GM21423 (cell line): ENCODE results near the gene KIAA0825.
"Not testable (repeated sequence)": the region's sequence is repeated elsewhere in the genome, so short reads cannot be mapped to it uniquely, and the experiment has no call there.

Source experiments
- ATAC-seq: cut with Tn5 transposase; IDR thresholded peaks from one replicate; pipeline ENCODE4 v1.9.1; 2021; ENCODE audit warnings: mild to moderate bottlenecking, moderate library complexity; ENCODE audit not compliant: unreplicated experiment

Gene KIAA0825

DNA sequence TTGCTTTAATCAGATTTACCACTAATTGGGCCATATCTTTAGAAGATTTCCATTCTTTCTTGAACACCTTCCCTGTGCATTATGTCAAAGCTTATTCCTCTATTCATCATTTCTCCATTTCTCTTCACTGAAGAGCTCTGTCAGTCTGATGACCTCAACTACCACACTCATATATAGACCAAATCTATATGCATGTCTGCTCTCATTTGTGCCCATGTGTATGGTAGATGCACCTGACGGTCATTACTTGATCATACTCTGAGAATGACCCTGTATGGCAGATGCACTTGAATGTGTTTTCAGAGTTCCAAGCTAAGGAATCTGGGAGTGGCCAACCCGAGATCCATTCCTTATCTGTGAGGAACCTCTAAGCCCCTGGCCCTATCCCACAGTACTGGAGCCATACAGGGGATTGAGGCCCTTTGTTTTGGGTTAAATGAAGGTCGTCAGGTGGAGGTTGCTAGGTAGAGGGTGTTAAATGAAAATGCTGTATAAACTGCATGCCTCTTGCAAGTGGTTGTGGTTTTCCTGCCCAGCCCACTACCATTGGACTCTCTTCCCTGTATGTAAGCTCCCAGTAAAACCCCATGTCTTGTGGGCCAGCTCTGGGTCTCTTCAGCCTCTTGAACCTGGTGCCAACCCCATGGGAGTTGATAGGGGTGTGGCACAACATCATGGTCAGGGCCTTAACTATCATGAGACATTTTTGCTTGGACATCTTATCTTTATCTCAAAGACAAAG, 229.5 kb downstream of the KIAA0825 start:
- no peak for ATAC-seq

DNA sequence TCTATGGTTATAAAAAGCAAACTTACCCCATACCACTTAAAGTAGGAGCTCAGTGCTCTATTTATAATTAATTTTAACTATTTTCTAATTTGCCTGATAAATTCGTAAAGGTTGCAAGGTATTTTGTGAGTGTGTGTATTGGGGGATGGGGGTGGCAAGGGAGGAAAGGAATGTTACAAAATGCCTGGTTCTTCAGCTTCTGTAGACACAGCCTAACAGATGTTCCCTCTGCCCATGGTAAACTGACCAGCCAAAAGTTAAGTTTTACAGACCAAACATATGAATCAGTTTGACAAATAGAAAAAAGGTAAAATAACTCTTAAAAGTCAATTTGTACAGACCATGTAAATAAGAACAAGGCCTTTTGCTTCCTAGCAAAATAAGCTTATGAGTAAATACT, 232.6 kb downstream of the KIAA0825 start:
- no peak for ATAC-seq

DNA sequence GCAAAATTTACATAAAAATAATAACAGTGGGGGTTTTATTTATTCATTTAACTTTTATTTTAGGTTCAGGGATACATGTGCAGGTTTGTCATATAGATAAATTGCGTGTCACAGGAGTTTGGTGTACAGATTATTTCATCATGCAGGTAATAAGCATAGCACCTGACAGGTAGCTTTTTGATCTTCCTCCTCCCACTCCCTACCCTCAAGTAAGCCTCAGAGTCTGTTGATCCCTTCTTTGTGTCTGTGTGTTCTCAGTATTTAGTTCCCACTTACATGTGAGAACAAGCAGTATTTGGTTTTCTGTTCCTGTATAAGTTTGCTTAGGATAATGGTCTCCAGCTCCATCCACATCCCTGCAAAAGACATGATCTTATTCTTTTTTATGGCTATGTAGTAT, 240.3 kb downstream of the KIAA0825 start:
- ATAC-seq, result no peak

DNA sequence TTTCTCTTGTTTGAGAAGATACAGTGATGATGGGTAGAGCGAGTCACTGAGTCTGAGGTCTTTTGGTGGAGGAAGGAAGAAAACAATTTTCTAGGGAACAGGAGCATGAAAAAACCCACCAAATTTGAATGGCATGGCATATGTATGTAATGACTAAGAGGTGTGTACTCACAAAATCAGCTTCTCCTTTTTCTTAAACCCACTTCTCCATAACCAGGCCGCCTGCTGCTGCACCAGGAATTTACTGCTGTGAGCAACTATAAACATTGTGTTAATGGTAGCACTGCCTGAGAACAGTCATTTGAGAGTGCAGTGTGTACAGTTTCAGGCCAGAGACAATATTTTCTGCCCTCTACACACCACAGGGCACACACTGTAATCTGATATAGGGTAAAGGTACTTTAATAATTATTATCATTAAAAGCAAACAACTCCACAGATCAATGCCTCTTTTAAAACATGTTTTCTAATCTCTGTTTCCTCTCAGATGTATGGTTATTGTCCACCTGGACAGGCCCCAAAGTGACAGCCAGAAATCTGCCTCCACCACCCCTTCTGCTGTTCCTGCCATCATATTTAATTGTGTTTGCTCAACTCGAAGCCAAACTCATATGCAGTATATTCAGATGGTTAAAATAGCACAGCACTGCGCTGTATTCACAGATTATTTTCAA, 241.6 kb downstream of the KIAA0825 start:
- no peak for ATAC-seq

DNA sequence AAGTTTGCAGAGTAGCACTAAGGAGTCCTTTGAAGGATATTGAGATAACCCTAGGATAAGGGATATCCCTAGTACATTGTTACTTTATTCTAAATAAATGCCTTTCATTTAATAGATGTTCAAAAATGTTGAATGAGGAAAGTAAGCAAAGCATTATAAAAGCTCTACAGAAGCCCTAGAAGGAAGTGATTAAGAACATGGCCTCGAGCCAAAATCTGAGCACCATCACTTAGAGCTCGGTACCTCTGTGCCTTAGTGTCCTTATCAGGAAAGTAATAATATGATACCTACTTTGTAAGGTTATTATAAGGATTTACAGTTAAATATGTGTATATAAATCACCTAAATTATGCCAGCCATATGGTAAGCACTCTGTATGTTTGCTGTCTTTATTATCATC, 242.6 kb downstream of the KIAA0825 start:
- no peak for ATAC-seq

DNA sequence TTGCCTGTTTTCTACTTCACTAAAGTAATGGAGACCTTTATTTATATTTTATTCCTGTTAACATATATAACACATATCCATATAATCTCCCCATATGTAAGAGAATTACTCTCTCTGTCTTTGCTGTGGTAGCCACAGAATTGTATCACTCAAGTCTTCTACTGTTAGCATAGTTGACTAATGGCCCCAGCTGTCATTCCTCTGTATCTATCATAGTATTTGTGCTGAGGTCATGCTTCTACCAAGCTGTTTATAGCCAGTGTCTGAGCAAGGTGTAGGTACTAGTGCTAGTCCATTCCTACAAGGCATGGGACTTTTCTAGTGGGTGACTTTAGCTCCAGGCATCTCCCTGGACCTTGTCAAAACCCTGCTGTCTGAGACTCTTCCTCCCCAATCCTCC, 244.1 kb downstream of the KIAA0825 start:
- ATAC-seq, result no peak

DNA sequence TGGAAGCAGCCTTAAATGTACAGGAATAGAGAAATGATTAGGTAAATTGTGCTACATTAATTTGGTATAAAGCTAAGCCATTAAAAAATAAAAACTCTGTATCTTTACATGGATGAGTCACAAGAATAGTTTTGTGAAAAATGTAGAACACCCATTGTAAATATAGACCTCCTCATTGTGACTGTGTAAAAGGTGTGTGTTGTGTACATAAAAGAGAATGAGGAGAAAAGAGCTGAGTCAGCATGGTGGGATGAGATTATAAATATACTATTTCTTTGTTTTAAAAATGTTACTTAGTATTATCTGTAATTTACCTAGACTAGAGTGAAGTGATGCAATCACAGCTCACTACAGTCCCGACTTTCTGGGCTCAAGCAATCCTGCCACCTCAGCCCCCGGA, 250.5 kb downstream of the KIAA0825 start:
- ATAC-seq, result no peak

DNA sequence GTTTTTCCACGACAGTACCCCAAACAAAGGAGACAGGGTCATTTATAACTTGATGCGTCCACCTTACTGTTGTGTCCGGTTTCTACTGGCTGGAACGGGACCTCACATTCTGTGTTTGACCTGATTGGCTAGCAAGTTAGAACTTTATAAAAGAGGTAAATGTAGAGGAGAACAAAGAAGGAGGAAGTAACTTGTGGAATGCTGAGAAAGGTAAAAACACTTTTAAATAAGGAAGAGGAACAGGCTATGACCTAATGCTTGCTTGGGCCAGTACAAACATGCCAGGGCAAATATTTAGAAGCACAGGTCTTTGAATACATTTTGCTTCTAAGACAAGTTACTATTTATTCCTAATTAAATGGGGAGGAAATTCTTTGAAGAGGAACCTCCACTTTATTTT, 251.6 kb downstream of the KIAA0825 start:
- ATAC-seq, result no peak

DNA sequence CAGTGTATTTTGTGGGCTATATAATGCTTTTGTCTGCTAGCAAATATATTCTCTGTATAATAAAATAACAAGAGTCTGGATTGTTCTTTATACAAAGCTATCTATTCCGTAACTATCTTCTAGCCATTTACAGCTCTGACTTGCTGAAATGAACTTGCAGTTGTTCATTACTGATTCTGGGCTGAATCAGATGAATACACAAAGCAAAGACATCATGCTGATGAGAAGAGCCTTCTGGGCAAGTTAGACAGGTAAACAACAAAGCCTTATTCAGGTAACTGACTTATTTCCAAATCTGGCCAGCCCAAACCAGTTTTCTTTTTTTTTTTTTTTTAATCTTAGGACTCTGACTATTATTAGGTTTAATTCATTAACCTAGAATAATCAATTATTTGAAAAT, 255.5 kb downstream of the KIAA0825 start:
- no peak for ATAC-seq

DNA sequence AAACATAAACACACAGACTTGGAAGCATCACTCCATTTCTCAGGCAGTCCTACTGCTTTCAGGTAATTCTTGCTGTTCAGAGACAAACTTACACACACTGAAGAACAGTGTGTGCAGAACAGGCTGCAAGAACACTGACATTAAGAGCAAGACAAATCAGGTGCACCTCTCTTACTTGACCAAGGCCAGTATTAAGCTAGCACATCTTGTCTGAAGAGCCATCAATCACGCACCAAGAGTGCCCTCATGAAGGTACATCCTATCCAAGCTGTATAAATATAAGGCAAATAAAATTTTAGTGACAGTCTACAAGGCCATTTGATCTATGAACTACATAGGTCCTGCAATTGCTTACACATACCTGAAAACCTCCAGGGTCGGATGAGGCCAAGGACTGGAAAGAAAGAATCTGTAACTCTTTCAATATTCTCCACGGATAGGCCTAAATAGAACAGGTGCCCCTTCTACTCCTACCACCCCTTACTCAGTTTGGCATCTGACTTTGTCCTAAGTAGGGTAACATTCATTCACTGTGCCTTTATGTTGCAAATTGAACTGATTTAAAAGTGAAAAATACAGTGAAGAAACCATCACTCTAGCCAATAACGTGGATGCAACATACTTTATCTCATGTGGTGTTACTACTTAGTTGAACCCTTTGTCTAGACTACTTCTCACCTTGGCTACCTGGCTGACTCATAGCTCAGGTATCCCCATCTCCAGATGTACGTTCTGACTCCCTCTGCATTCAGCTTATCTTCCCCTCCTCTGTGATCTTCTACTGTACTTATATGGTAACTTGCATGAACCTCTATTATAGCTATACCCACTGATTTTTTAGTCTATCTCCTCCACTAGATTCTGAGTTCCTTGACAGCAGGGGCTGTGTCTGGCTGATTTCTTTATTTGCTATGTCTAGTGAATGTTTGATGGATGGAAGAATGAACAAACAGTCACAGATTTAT, 256.3 kb downstream of the KIAA0825 start:
- no peak for ATAC-seq

DNA sequence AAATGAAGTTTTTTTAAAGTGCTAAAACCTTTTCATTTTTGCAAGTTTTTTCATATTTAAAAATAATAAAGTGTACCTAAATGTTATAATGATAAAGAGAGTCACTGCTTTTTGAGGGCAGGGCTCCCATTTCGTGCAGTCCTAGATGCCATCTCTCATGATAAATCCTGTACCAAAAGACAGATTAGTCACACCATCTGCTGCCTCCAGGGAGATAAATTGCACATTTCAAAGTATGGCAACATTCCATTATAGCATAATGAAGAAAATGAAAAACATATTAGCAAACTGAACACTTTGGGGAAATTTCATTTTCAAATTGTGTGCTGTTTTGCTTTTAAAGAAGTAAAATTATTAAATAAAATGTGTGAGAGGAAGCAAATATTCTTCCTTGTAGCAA, 257.2 kb downstream of the KIAA0825 start:
- no peak for ATAC-seq

DNA sequence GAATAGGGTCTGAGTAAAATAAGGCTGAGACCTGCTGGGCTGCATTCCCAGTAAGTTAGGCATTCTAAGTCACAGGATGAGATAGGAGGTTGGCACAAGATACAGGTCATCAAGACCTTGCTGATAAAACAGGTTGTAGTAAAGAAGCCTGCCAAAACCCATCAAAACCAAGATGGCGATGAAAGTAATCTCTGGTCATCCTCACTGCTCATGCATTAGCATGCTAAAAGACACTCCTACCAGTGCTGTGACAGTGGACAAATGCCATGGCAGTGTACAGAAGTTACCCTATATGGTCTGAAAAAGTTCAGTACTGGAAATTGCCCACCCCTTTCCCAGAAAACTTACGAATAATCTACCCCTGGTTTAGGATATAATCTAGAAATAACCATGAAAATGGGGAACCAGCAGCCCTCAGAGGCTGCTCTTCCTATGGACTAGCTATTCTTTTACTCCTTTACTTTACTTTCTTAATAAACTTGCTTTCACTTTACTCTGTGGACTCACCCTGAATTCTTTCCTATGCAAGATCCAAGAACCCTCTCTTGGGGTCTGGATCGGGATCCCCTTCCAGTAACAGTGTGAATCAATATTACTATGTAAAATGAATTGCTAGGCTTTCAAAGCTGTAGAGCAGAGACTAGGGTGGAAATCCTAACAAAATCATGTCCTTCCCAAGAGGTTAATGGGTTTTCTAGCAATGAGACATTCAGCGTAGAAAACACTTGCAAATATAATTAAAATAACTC, 257.8 kb downstream of the KIAA0825 start:
- no peak for ATAC-seq

DNA sequence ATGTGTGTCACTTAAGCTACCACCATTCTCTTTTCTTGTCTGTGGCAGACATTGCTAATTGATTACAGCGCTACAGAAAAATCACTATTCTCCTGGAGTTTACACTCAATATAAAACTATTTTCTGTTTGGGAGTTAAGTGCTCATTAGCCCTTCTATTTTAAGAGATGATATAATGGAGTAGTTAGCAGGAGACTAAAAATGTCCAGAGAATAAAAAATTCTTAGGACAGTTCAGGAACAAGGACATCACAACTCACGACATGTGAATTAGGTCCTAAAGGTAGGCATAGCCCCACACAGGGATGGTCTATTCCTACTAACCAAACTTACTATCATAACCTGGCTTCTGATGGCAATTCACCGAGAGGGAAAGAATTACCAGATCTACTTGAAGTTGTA, 258.5 kb downstream of the KIAA0825 start:
- no peak for ATAC-seq

DNA sequence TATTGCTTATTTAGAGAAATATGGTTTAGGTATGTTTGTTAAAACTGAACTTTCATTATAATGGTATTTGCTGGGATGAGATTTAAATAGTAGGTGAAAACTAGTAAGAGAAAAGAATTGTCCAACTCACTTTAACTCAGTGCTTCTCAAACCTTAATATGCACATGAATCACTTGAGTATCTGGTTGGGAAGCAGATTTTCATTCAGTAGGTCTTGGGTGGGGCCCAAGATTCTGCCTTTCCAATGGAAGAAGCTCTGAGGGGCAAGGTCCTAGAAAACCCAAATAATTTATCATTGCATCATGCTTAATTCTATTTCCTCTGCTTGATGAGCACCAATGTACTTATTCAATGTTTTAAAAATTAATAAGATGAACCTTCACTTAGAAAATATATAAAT, 262.6 kb downstream of the KIAA0825 start:
- no peak for ATAC-seq

DNA sequence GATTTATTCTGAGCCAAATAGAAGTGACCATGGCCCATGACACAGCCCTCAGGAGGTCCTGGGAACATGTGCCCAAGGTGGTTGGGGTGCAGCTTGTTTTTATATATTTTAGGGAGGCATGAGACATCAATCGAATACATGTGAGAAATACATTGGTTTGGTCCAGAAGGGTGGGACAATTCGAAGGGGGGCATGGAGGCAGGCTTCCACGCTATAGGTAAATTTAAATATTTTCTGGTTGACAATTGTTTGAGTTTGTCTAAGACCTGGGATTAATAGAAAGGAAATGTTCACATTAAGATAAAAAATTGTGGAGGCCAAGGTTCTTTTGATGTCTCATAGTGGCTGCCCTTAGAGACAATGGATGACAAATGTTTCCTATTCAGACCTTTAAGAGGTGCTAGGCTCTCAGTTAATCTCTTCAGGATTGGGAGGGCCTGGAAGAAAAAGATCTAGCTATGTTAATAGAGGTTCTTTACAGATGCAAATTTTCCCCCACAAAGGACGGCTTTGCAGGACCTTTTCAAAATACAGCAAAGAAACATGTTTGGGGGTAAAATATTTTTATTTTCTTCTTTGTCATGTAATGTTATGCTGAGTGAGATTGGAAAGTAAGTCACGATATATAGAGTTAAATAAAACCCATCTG, 263.4 kb downstream of the KIAA0825 start:
- not testable (repeated sequence) for ATAC-seq

DNA sequence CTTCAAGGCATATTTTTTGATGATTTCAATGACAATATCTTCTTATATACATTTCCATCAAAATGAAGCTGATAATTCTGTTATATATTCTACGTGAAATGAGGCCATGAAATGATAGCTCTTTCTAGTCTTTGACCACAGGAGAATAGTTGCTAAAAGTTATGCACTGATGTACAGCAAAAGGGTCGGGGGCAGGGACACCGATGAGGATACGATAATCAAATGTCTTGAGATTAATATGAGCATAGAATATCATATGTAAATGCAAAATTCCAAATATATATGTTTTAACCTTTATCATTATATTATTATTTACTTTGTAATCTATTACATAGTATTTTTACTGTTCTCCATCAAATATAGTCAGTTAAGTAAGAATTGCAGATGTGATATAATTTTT, 264.8 kb downstream of the KIAA0825 start:
- no peak for ATAC-seq

DNA sequence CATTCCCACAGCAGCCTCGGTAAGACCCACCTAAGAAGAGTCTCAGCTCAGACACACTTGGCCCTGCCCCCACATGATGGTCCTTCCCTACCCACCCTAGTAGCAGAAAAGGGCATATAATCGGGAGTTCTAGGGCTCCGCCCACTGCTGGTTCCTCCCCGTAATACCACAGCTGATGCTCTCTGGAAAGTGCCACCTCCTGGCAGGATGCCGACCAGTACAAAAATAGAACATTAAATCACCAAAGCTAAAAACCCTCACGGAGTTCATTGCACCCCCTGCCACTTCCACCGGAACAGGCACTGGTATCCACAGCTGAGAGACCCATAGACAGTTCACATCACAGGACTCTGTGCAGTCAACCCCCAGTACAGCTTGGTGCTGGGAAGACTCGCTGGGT, 271.3 kb downstream of the KIAA0825 start:
- ATAC-seq, result no peak

DNA sequence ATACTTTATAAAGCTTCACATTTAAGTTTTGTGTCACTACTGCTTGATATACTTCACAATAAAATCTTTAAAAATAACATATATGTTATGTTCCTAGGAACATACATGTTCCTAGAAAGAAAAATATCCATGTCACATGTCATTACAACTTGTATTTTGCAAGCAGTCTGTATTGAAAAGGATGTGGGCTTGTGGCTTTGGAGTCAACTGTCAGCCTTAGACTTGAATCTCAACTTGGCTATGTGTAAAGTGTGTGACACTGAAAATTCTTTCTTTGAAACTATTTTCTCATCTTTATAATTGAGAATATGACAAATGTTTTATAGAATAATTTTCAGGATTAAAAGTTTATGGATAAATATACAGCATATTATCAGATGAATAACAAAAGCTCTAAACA, 273.1 kb downstream of the KIAA0825 start:
- ATAC-seq, result no peak

DNA sequence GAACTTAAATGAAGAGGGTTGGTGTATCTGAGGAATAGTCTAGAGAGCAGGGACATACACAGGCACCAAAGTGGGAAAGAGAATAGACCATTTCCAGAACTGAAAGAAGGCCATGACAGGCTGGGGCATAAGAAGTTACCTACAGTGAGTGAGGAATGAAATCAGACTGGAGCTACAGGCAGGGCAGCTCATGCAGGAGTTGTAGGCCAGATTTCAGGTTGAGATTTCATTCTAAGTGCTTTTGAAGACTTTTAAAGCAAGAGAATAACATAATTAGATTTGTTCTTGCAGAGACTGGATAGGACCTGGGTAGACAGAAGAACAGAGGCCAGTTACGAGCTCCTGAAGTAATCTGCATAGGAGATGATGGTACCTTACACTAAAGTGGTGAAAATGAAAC, 280.8 kb downstream of the KIAA0825 start:
- no peak for ATAC-seq

DNA sequence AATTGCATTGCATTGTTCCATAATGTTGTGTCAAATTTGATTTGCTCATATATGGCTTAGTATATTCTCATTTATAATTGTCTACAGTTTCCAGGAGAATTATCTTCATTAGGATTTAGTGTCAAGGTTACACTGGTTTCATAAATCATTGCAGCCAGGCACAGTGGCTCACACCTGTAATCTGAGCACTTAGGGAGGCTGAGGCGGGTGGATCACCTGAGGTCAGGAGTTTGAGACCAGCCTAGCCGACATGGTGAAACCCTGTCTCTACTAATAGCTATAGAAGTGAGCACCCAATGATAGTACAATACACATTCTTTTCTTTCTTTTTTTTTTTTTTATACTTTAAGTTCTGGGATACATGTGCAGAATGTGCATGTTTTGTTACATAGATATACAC, 282.5 kb downstream of the KIAA0825 start:
- no peak for ATAC-seq
